GM21423 (cell line): Measurements from ENCODE around the gene PRRG3.

Experiments used
- ATAC-seq: cut with Tn5 transposase; IDR thresholded peaks from one replicate; pipeline ENCODE4 v1.9.1; 2021; ENCODE audit warnings: mild to moderate bottlenecking, moderate library complexity; ENCODE audit not compliant: unreplicated experiment

PRRG3 gene

DNA sequence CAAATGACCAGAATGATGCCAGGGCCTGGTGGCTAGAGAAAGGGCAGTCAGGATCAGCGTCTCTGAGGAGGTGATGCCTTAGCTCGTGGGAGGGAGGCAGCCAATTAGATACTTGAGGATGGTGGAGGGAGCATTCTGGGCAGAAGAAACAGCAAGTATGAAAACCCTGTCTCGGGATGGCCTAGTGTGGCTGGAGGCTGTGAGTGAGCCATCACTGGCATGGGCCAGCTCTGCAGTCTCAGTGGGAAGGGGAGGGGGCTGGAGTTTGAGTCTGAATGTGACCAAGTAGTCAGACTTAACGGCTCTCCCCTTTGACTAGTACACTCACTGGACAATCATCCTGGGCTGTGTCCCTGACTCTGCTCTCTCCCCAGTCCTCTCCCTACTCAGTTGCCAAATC is 46.3 kb downstream of the PRRG3 start:
- no peak for ATAC-seq

DNA sequence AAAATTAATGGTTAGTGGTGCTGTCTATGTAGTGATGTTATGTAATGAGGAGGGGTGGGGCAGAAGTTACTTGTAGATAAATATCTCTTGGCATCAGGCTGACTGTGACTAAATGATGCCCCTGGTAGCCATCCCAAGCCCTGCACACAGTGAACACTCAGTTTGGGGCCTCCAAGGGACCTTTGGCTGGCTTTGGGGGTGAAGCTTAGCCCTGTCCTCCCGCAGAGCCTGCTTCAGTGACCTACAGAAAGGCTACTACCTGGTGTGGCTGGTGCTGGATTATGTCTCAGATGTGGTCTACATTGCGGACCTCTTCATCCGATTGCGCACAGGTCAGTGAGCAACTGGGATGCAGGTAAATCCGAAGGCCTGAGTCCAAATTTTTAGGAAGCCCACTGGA is 47.1 kb downstream of the PRRG3 start:
- ATAC-seq = no peak

DNA sequence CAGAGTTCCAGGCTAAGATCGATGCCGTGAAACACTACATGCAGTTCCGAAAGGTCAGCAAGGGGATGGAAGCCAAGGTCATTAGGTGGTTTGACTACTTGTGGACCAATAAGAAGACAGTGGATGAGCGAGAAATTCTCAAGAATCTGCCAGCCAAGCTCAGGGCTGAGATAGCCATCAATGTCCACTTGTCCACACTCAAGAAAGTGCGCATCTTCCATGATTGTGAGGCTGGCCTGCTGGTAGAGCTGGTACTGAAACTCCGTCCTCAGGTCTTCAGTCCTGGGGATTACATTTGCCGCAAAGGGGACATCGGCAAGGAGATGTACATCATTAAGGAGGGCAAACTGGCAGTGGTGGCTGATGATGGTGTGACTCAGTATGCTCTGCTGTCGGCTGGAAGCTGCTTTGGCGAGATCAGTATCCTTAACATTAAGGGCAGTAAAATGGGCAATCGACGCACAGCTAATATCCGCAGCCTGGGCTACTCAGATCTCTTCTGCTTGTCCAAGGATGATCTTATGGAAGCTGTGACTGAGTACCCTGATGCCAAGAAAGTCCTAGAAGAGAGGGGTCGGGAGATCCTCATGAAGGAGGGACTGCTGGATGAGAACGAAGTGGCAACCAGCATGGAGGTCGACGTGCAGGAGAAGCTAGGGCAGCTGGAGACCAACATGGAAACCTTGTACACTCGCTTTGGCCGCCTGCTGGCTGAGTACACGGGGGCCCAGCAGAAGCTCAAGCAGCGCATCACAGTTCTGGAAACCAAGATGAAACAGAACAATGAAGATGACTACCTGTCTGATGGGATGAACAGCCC is 48.6 kb downstream of the PRRG3 start:
- ATAC-seq = no peak

DNA sequence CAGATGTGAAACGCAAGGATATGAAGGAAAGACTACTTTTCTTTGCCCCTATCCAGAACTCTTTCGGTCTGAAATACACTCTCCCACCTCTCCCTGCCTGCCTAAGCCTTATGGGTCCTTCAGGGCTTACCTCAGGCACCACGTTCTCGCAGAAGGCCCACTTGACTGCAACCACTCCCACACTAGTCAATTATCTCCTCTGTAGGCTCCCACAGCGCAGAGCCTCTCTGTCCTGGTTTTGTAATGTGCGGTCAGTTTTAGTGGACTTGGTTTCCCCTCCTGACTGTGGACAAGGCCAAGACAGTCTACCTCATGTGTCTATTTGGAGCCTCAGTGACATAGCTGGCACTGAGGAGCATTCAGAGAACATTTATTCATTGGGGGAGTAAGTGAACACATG is 50.4 kb downstream of the PRRG3 start:
- ATAC-seq = no peak

DNA sequence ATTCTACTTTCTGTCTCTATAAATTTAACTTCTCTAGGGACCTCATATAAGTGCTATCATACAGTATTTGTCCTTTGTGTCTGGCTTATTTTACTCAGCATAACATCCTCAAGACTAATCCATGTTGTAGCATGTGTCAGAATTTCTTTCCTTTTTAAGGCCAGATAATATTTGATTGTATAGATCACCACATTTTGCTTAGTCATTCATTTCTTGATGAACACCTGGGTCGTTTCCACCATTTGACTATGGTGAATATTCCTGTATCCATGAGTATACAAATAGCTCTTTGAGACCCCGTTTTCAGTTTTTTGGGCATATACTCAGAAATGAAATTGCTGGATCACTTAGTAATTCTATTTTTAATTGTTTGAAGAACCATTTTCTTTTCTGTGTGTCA is 51.2 kb downstream of the PRRG3 start:
- ATAC-seq = no peak

DNA sequence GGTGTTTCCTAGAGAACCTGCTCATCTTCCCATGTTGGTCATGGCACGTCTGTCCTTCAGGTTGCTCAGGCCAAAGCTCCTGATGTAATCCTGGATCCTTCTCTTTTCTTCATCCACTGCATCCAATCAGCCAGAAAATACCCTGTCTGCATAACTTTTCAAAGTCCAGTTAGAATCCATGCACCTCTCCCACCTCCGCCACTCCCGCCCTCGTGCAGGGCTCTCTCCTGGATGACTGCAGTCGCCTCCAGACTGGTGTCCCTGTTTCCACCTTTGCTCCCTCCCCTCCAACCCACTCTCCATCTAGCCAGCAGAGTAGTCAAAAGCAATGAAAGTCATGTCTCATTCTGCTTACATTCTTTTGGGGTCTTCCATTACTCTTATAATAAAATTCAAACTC is 55.3 kb downstream of the PRRG3 start:
- no peak for ATAC-seq

DNA sequence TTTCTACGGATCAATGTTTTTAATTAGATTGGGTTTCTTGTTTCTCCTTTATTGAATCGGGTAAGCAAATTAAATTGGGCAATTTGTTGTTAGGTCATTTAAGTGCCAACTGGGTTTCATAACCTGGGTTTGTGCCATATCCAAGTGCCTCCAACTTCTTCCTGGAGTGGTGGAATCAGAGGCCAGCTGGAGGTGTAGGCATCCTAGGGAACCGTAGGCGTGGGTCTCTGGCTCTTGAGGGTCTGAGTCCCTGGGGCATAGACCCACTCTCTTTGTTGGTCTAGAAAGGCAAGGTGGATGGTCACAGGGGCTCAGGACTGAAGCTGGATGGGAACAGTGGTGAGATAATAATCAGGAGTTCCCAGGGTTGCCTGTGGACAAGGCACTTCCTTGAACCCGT is 57.6 kb downstream of the PRRG3 start:
- no peak for ATAC-seq

DNA sequence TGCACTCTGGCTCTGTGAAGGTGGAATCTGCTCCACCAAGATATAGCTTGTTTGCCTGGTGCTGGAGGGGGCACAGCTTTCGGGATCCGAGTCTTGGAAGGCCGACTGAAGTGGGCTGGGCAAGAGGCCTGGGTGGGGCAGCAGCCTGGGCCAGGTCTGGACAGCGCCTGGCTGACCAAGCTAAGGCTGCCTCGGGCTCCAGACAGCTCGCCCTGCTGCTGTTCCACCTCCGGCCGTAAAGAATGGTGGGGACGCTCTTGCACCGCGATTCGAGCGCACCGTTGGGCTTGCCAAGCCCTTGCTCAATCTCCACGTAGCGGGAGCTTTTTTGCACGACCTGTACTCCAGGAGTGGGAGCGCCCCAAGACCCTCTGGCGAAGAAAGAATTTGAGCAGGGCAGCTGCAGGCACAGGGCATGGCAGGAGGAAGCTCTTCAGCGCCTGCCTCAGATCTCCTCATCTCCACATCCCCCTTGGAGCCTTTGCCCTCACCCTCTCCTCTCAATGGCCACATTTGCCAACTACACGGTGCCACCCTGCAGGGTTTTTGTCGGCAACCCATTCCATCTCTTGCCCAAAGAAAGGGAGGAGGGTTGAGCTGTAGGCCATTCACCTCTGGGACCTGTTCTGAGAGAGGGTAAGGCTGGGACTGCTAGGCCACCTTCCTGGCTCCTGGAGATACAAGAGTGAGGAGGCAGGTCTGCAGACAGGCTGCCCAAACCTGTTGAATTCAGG is 58.2 kb downstream of the PRRG3 start:
- peak; percentile 75 for ATAC-seq

DNA sequence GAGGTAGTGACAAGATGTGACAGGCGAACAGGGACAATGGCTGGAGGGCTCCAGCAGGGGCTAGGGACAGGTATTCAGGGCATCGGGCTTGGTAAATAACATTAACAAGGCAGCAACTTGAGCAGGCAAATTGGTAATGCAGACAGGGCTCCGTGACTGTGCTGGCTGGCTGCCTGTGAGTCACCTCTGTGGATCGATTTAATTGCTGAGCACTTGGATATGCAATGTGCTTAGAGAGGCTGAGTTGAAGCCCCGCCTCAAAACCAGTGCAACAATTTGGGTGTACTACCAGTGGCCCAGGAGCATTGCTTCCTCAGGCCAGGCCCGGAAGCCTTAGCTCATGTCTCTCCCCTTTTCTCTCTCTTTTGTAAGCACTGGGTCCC is 58.8 kb downstream of the PRRG3 start:
- no peak for ATAC-seq

DNA sequence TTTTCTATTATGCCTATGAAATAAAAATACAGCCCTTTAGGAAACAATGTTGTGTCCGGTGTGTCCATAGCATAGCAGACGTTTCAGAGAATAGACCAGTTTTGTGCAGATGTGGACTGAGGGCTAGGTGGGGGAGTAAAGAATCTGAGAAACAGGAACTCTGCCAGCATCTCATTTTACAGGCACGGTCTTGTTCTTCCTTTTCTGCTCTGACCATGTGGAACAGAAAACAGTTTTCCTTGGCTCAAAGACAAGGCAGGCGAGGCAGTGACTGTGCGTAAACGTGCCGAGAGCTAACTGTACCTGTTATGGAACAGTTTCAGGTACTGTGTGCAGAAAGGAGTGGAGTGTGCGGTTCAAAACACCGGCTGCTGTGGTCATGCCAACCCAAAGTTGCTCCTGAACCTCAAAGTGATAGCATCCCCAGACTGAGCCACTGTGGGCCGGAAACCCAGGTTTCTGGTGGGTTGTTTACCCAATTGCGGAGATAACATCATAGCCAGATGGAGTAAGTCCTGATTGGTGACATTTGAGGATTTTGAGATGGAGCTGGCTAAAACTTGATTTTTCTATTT is 59.5 kb downstream of the PRRG3 start:
- no peak for ATAC-seq
